ENCODE data around the gene ZG16B. TPM values are rescaled to one million over a fixed set of nuclear protein-coding genes. Genes with fewer than 3 reads are reported as not detected.

The ZG16B gene
- polyA plus RNA-seq, 4 donors: 5.2 to 19.9 (median 15.0) TPM

- Histone ChIP-seq H3K9me3 (ENCODE audit: control insufficient read depth in 2 of 2, insufficient read depth in 1 of 2, low read depth in 1 of 2, low read length in 1 of 2) (peaks cover 0 to 12% of the 10 kb centered on the region in 2 donors), H3K4me3 (ENCODE audit: low read depth in 1 of 3, low read length in 3 of 3) (no peak overlapping the region), H3K4me1 (ENCODE audit: control insufficient read depth in 3 of 3, insufficient read depth in 2 of 3, low read depth in 1 of 3, low read length in 2 of 3) (peaks cover 0 to under 1% (median 0%) of the 10 kb centered on the region in 3 donors), H3K36me3 (ENCODE audit: control insufficient read depth in 3 of 3, insufficient read depth in 2 of 3, low read depth in 1 of 3, low read length in 3 of 3) (no peaks in the 10 kb centered on the region), H3K27ac (ENCODE audit: low read depth in 1 of 3, low read length in 2 of 3) (no peak overlapping the region), H3K27me3 (ENCODE audit: control insufficient read depth in 3 of 3, insufficient read depth in 3 of 3, low read length in 3 of 3) (peaks cover 0 to 10% (median 3%) of the 10 kb centered on the region in 3 donors)
- DNase-seq (no peak), FAIRE-seq (no peak)
- WGBS, 3 donors: 86 to 94% (median 91%) methylated on average over 13 to 16 of the region's 16 CpGs
Measured at GRCh38 chr16:2852003-2852730, 22.1 kb downstream of the ZG16B start.

GRCh38 chr16:2852731-2853507, 22.8 kb downstream of the ZG16B start:
- H3K27me3 ChIP-seq (ENCODE audit: control insufficient read depth in 3 of 3, insufficient read depth in 3 of 3, low read length in 3 of 3): peaks cover 0 to 12% (median 3%) of the 10 kb centered on the region in 3 donors
- H3K4me3 ChIP-seq (ENCODE audit: low read depth in 1 of 3, low read length in 3 of 3): no peak overlapping the region
- FAIRE-seq (no peak), DNase-seq (no peak)
- H3K4me1 ChIP-seq (ENCODE audit: control insufficient read depth in 3 of 3, insufficient read depth in 2 of 3, low read depth in 1 of 3, low read length in 2 of 3): peaks cover 0 to 5% (median 0%) of the 10 kb centered on the region in 3 donors
- 60 to 67% (median 62%) methylated on average over 36 to 56 of the region's 56 CpGs for WGBS, 3 donors
- H3K27ac ChIP-seq (ENCODE audit: low read depth in 1 of 3, low read length in 2 of 3): no peak overlapping the region
- peaks cover 0 to 12% of the 10 kb centered on the region in 2 donors for H3K9me3 ChIP-seq (ENCODE audit: control insufficient read depth in 2 of 2, insufficient read depth in 1 of 2, low read depth in 1 of 2, low read length in 1 of 2)
- no peaks in the 10 kb centered on the region for H3K36me3 ChIP-seq (ENCODE audit: control insufficient read depth in 3 of 3, insufficient read depth in 2 of 3, low read depth in 1 of 3, low read length in 3 of 3)

- FAIRE-seq (no peak), DNase-seq (no peak)
- 78 to 90% (median 83%) methylated on average over 15 to 18 of the region's 18 CpGs for WGBS, 3 donors
- Histone ChIP-seq H3K27ac (ENCODE audit: low read depth in 1 of 3, low read length in 2 of 3) (no peak overlapping the region), H3K36me3 (ENCODE audit: control insufficient read depth in 3 of 3, insufficient read depth in 2 of 3, low read depth in 1 of 3, low read length in 3 of 3) (no peaks in the 10 kb centered on the region), H3K9me3 (ENCODE audit: control insufficient read depth in 2 of 2, insufficient read depth in 1 of 2, low read depth in 1 of 2, low read length in 1 of 2) (peaks cover 0 to 12% of the 10 kb centered on the region in 2 donors), H3K4me1 (ENCODE audit: control insufficient read depth in 3 of 3, insufficient read depth in 2 of 3, low read depth in 1 of 3, low read length in 2 of 3) (peaks cover 0 to 10% (median 3%) of the 10 kb centered on the region in 3 donors), H3K27me3 (ENCODE audit: control insufficient read depth in 3 of 3, insufficient read depth in 3 of 3, low read length in 3 of 3) (peaks cover 0 to 14% (median 3%) of the 10 kb centered on the region in 3 donors), H3K4me3 (ENCODE audit: low read depth in 1 of 3, low read length in 3 of 3) (no peak overlapping the region)
Measured at GRCh38 chr16:2853531-2854073, 23.5 kb downstream of the ZG16B start.

GRCh38 chr16:2854700-2855309, 24.7 kb downstream of the ZG16B start:
- peaks cover 0 to 16% (median 3%) of the 10 kb centered on the region in 3 donors for H3K4me1 ChIP-seq (ENCODE audit: control insufficient read depth in 3 of 3, insufficient read depth in 2 of 3, low read depth in 1 of 3, low read length in 2 of 3)
- FAIRE-seq (no peak), DNase-seq (no peak)
- H3K4me3 ChIP-seq (ENCODE audit: low read depth in 1 of 3, low read length in 3 of 3): no peak overlapping the region
- WGBS, 3 donors: 55 to 76% (median 72%) methylated on average over 5 of the region's 5 CpGs
- peaks cover 0 to 12% (median 9%) of the 10 kb centered on the region in 3 donors for H3K27me3 ChIP-seq (ENCODE audit: control insufficient read depth in 3 of 3, insufficient read depth in 3 of 3, low read length in 3 of 3)
- no peak overlapping the region for H3K27ac ChIP-seq (ENCODE audit: low read depth in 1 of 3, low read length in 2 of 3)
- peaks cover 0 to 12% of the 10 kb centered on the region in 2 donors for H3K9me3 ChIP-seq (ENCODE audit: control insufficient read depth in 2 of 2, insufficient read depth in 1 of 2, low read depth in 1 of 2, low read length in 1 of 2)
- H3K36me3 ChIP-seq (ENCODE audit: control insufficient read depth in 3 of 3, insufficient read depth in 2 of 3, low read depth in 1 of 3, low read length in 3 of 3): no peaks in the 10 kb centered on the region

- no peaks in the 10 kb centered on the region for H3K36me3 ChIP-seq (ENCODE audit: control insufficient read depth in 3 of 3, insufficient read depth in 2 of 3, low read depth in 1 of 3, low read length in 3 of 3)
- no peak overlapping the region for H3K4me3 ChIP-seq (ENCODE audit: low read depth in 1 of 3, low read length in 3 of 3)
- peaks cover 0 to 13% of the 10 kb centered on the region in 2 donors for H3K9me3 ChIP-seq (ENCODE audit: control insufficient read depth in 2 of 2, insufficient read depth in 1 of 2, low read depth in 1 of 2, low read length in 1 of 2)
- no peak for DNase-seq
- no peak for FAIRE-seq
- peaks cover 0 to 12% (median 12%) of the 10 kb centered on the region in 3 donors for H3K27me3 ChIP-seq (ENCODE audit: control insufficient read depth in 3 of 3, insufficient read depth in 3 of 3, low read length in 3 of 3)
- H3K27ac ChIP-seq (ENCODE audit: low read depth in 1 of 3, low read length in 2 of 3): no peak overlapping the region
- WGBS, 3 donors: 48 to 77% (median 76%) methylated on average over 6 of the region's 6 CpGs
- H3K4me1 ChIP-seq (ENCODE audit: control insufficient read depth in 3 of 3, insufficient read depth in 2 of 3, low read depth in 1 of 3, low read length in 2 of 3): peaks cover 0 to 16% (median 3%) of the 10 kb centered on the region in 3 donors
Measured at GRCh38 chr16:2855536-2855935, 25.4 kb downstream of the ZG16B start.

GRCh38 chr16:2856061-2856670, 26.1 kb downstream of the ZG16B start:
- H3K4me1 ChIP-seq (ENCODE audit: control insufficient read depth in 3 of 3, insufficient read depth in 2 of 3, low read depth in 1 of 3, low read length in 2 of 3): peaks cover 0 to 16% (median 3%) of the 10 kb centered on the region in 3 donors
- H3K27me3 ChIP-seq (ENCODE audit: control insufficient read depth in 3 of 3, insufficient read depth in 3 of 3, low read length in 3 of 3): peaks cover 0 to 15% (median 12%) of the 10 kb centered on the region in 3 donors
- H3K36me3 ChIP-seq (ENCODE audit: control insufficient read depth in 3 of 3, insufficient read depth in 2 of 3, low read depth in 1 of 3, low read length in 3 of 3): no peaks in the 10 kb centered on the region
- H3K27ac ChIP-seq (ENCODE audit: low read depth in 1 of 3, low read length in 2 of 3): no peak overlapping the region
- no peak overlapping the region for H3K4me3 ChIP-seq (ENCODE audit: low read depth in 1 of 3, low read length in 3 of 3)
- peaks cover 0 to 19% of the 10 kb centered on the region in 2 donors for H3K9me3 ChIP-seq (ENCODE audit: control insufficient read depth in 2 of 2, insufficient read depth in 1 of 2, low read depth in 1 of 2, low read length in 1 of 2)
- no peak for FAIRE-seq
- DNase-seq: no peak
- WGBS, 3 donors: 88 to 93% (median 88%) methylated on average over 14 of the region's 14 CpGs

- Histone ChIP-seq H3K36me3 (ENCODE audit: control insufficient read depth in 3 of 3, insufficient read depth in 2 of 3, low read depth in 1 of 3, low read length in 3 of 3) (no peaks in the 10 kb centered on the region), H3K27ac (ENCODE audit: low read depth in 1 of 3, low read length in 2 of 3) (no peak overlapping the region), H3K27me3 (ENCODE audit: control insufficient read depth in 3 of 3, insufficient read depth in 3 of 3, low read length in 3 of 3) (peaks cover 0 to 15% (median 12%) of the 10 kb centered on the region in 3 donors), H3K4me1 (ENCODE audit: control insufficient read depth in 3 of 3, insufficient read depth in 2 of 3, low read depth in 1 of 3, low read length in 2 of 3) (peaks cover 0 to 16% (median 3%) of the 10 kb centered on the region in 3 donors), H3K9me3 (ENCODE audit: control insufficient read depth in 2 of 2, insufficient read depth in 1 of 2, low read depth in 1 of 2, low read length in 1 of 2) (peaks cover 0 to 23% of the 10 kb centered on the region in 2 donors), H3K4me3 (ENCODE audit: low read depth in 1 of 3, low read length in 3 of 3) (peak overlapping the region in 1 of 3 donors; percentile 27)
- 79 to 89% (median 82%) methylated on average over 17 to 24 of the region's 24 CpGs for WGBS, 3 donors
- DNase-seq: no peak
- FAIRE-seq: no peak
Measured at GRCh38 chr16:2856686-2857450, 26.8 kb downstream of the ZG16B start.

Data from small intestine (tissue), 7 donors.